Measurements from ENCODE around the gene CDC5L. TPM values are rescaled to one million over a fixed set of nuclear protein-coding genes. Genes with fewer than 3 reads are reported as not detected.

CDC5L gene
- total RNA-seq, 1 experiment from 2014 or later: 43.9 TPM

- H3K9me3 ChIP-seq (ENCODE audit: low read depth, low read length, poor library complexity, severe bottlenecking): no peaks in the 10 kb centered on the region
- ChIA-PET POLR2A (ENCODE audit: low non-redundant PET) (interaction anchor here (0.7 kb wide), 1 partner anchor 19 kb away, joined by 3 read pairs; no protein-coding TSS in a partner anchor), CTCF (no interaction called here)
- H3K36me3 ChIP-seq (ENCODE audit: insufficient read depth, low read length, poor library complexity, severe bottlenecking): no peaks in the 10 kb centered on the region
- intact Hi-C loops (cut with micrococcal nuclease; ENCODE audit: unreplicated experiment): no loop called here
- no peaks in the 10 kb centered on the region for H3K4me1 ChIP-seq (ENCODE audit: insufficient read depth, low read length, poor library complexity, severe bottlenecking)
- BruUV-seq (replicated peaks): no TSS peak
- H3K4me3 ChIP-seq (ENCODE audit: low read depth, low read length, poor library complexity, severe bottlenecking): no peak overlapping the region
- DNase-seq (ENCODE audit: low spot score): no peak
- H3K27ac ChIP-seq (ENCODE audit: low read depth, low read length, poor library complexity, severe bottlenecking): no peak overlapping the region
- TF ChIP-seq EZH2 (IDR thresholded peaks at IDR 0.05; ENCODE audit: borderline replicate concordance, low read depth, low read length, poor library complexity, severe bottlenecking): no peak
- TF ChIP-seq, protein P1, sequence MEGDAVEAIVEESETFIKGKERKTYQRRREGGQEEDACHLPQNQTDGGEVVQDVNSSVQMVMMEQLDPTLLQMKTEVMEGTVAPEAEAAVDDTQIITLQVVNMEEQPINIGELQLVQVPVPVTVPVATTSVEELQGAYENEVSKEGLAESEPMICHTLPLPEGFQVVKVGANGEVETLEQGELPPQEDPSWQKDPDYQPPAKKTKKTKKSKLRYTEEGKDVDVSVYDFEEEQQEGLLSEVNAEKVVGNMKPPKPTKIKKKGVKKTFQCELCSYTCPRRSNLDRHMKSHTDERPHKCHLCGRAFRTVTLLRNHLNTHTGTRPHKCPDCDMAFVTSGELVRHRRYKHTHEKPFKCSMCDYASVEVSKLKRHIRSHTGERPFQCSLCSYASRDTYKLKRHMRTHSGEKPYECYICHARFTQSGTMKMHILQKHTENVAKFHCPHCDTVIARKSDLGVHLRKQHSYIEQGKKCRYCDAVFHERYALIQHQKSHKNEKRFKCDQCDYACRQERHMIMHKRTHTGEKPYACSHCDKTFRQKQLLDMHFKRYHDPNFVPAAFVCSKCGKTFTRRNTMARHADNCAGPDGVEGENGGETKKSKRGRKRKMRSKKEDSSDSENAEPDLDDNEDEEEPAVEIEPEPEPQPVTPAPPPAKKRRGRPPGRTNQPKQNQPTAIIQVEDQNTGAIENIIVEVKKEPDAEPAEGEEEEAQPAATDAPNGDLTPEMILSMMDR (conservative IDR thresholded peaks at IDR 0.05; ENCODE audit: low read depth, low read length): no peak
- no peaks in the 10 kb centered on the region for H3K27me3 ChIP-seq (replicated peaks; ENCODE audit: insufficient read depth, low read depth, low read length, poor library complexity)
Observed at GRCh38 chr6:44363377-44363926, 24.1 kb upstream of the CDC5L start.

DNA sequence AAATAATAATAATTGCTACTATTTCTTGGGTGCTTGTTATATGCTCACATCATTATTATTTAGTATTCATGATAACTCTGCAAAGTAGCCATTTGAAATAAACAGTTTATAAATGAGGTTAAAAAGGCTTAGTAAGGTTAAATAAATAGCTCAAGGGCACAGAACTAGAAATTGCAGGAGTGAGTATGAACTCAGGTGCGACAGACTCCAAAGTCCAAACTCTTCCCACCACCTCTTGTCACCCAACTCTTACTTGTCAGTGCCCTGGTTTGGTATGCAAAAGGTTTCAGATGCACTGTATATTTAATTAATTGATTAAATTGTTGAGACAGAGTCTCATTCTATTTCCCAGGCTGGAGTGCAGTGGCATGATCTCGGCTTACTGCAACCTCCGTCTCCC lies 20.7 kb upstream of the CDC5L start:
- Histone ChIP-seq H3K36me3 (ENCODE audit: insufficient read depth, low read length, poor library complexity, severe bottlenecking) (no peaks in the 10 kb centered on the region), H3K4me1 (ENCODE audit: insufficient read depth, low read length, poor library complexity, severe bottlenecking) (no peaks in the 10 kb centered on the region), H3K4me3 (ENCODE audit: low read depth, low read length, poor library complexity, severe bottlenecking) (no peak overlapping the region), H3K27me3 (replicated peaks; ENCODE audit: insufficient read depth, low read depth, low read length, poor library complexity) (no peaks in the 10 kb centered on the region), H3K9me3 (ENCODE audit: low read depth, low read length, poor library complexity, severe bottlenecking) (no peaks in the 10 kb centered on the region), H3K27ac (ENCODE audit: low read depth, low read length, poor library complexity, severe bottlenecking) (no peak overlapping the region)
- TF ChIP-seq, protein P1 (conservative IDR thresholded peaks at IDR 0.05; ENCODE audit: low read depth, low read length): no peak
- TF ChIP-seq EZH2 (IDR thresholded peaks at IDR 0.05; ENCODE audit: borderline replicate concordance, low read depth, low read length, poor library complexity, severe bottlenecking): no peak
- POLR2A ChIA-PET (ENCODE audit: low non-redundant PET): no interaction called here
- DNase-seq (ENCODE audit: low spot score): no peak
- intact Hi-C loops (cut with micrococcal nuclease; ENCODE audit: unreplicated experiment): no loop called here
- no TSS peak for BruUV-seq (replicated peaks)
- CTCF ChIA-PET: no interaction called here

GRCh38 chr6:44367681-44368080 lies 19.8 kb upstream of the CDC5L start:
- H3K4me1 ChIP-seq (ENCODE audit: insufficient read depth, low read length, poor library complexity, severe bottlenecking): no peaks in the 10 kb centered on the region
- no peak for DNase-seq (ENCODE audit: low spot score)
- BruUV-seq (replicated peaks): no TSS peak
- CTCF ChIA-PET: no interaction called here
- no peaks in the 10 kb centered on the region for H3K9me3 ChIP-seq (ENCODE audit: low read depth, low read length, poor library complexity, severe bottlenecking)
- no peak for TF ChIP-seq EZH2 (IDR thresholded peaks at IDR 0.05; ENCODE audit: borderline replicate concordance, low read depth, low read length, poor library complexity, severe bottlenecking)
- TF ChIP-seq, protein P1 (conservative IDR thresholded peaks at IDR 0.05; ENCODE audit: low read depth, low read length): no peak
- no peak overlapping the region for H3K27ac ChIP-seq (ENCODE audit: low read depth, low read length, poor library complexity, severe bottlenecking)
- POLR2A ChIA-PET (ENCODE audit: low non-redundant PET): no interaction called here
- intact Hi-C loops (cut with micrococcal nuclease; ENCODE audit: unreplicated experiment): no loop called here
- no peaks in the 10 kb centered on the region for H3K27me3 ChIP-seq (replicated peaks; ENCODE audit: insufficient read depth, low read depth, low read length, poor library complexity)
- H3K36me3 ChIP-seq (ENCODE audit: insufficient read depth, low read length, poor library complexity, severe bottlenecking): no peaks in the 10 kb centered on the region
- no peak overlapping the region for H3K4me3 ChIP-seq (ENCODE audit: low read depth, low read length, poor library complexity, severe bottlenecking)

All from A673 (cell line).